Activated naive CD4-positive, alpha-beta T cell treated with anti-CD3 and anti-CD28 coated beads, Interleukin-2, amount 50 U/mL, for 72 hours (primary cell): ENCODE results near the gene PPP1R3C. TPM values are rescaled to one million over a fixed set of nuclear protein-coding genes. Genes with fewer than 3 reads are reported as not detected.

Source experiments
- ATAC-seq, 2 donors: fragments of 150-1000 bp; cut with Tn5 transposase; 2 replicates each; pipeline ENCODE4 v1.10.0; 2021; ENCODE audit warnings: mild to moderate bottlenecking in 2 of 2, moderate library complexity in 2 of 2
- DNase-seq, 2 donors: peaks; one replicate each; pipeline ENCODE4 v3.0.0; 2021 to 2022; ENCODE audit warnings: low spot score in 2 of 2
- H3K27ac Mint-ChIP-seq, 2 donors: one replicate each; pipeline ENCODE4 v1.8.0; 2022; ENCODE audit warnings: mild to moderate bottlenecking in 2 of 2, mixed read lengths in 2 of 2
- H3K36me3 Mint-ChIP-seq, 2 donors: one replicate each; pipeline ENCODE4 v1.8.0; 2022; ENCODE audit warnings: mixed read lengths in 2 of 2
- H3K9me3 Mint-ChIP-seq, 2 donors: one replicate each; pipeline ENCODE4 v1.8.0; 2022; ENCODE audit warnings: mixed read lengths in 2 of 2
- total RNA-seq, 2 donors: library from RNA; stranded (reverse); gene quantifications; one replicate each; pipeline ENCODE4 v1.2.3, GENCODE V29; 2022

The PPP1R3C gene
- total RNA-seq, 2 donors from 2014 or later: 0.09 to 0.82 TPM

- H3K27ac Mint-ChIP-seq: no peak overlapping the region
- no peaks in the 10 kb centered on the region for H3K36me3 Mint-ChIP-seq
- no peaks in the 10 kb centered on the region for H3K9me3 Mint-ChIP-seq
- no peak for DNase-seq
- no peak for ATAC-seq
Observed at GRCh38 chr10:91591797-91592174, 41.1 kb downstream of the PPP1R3C start.

- H3K9me3 Mint-ChIP-seq: no peaks in the 10 kb centered on the region
- ATAC-seq (no peak), DNase-seq (no peak)
- no peak overlapping the region for H3K27ac Mint-ChIP-seq
- H3K36me3 Mint-ChIP-seq: no peaks in the 10 kb centered on the region
Observed at GRCh38 chr10:91590904-91591796, 41.7 kb downstream of the PPP1R3C start.

GRCh38 chr10:91590142-91590903 is 42.5 kb downstream of the PPP1R3C start:
- no peak for DNase-seq
- no peak overlapping the region for H3K27ac Mint-ChIP-seq
- H3K36me3 Mint-ChIP-seq: no peaks in the 10 kb centered on the region
- no peak for ATAC-seq
- H3K9me3 Mint-ChIP-seq: no peaks in the 10 kb centered on the region

- Mint-ChIP-seq H3K36me3 (no peaks in the 10 kb centered on the region), H3K9me3 (no peaks in the 10 kb centered on the region), H3K27ac (no peak overlapping the region)
- no peak for ATAC-seq
- no peak for DNase-seq
Observed at GRCh38 chr10:91589658-91590035, 43.2 kb downstream of the PPP1R3C start.

GRCh38 chr10:91589015-91589657 is 43.7 kb downstream of the PPP1R3C start:
- no peaks in the 10 kb centered on the region for H3K9me3 Mint-ChIP-seq
- H3K27ac Mint-ChIP-seq: no peak overlapping the region
- ATAC-seq: no peak
- DNase-seq: no peak
- H3K36me3 Mint-ChIP-seq: no peaks in the 10 kb centered on the region

- Mint-ChIP-seq H3K36me3 (no peaks in the 10 kb centered on the region), H3K9me3 (no peaks in the 10 kb centered on the region), H3K27ac (no peak overlapping the region)
- ATAC-seq (no peak), DNase-seq (no peak)
Observed at GRCh38 chr10:91587710-91588638, 44.9 kb downstream of the PPP1R3C start.

- no peak for DNase-seq
- no peaks in the 10 kb centered on the region for H3K36me3 Mint-ChIP-seq
- no peaks in the 10 kb centered on the region for H3K9me3 Mint-ChIP-seq
- no peak for ATAC-seq
- H3K27ac Mint-ChIP-seq: no peak overlapping the region
Observed at GRCh38 chr10:91582153-91582554, 50.7 kb downstream of the PPP1R3C start.

GRCh38 chr10:91579329-91579985 is 53.4 kb downstream of the PPP1R3C start:
- DNase-seq: no peak
- no peak for ATAC-seq
- Mint-ChIP-seq H3K36me3 (no peaks in the 10 kb centered on the region), H3K27ac (no peak overlapping the region), H3K9me3 (no peaks in the 10 kb centered on the region)

Other genes with a start within 250 kb of the PPP1R3C start
- 1 to 10 TPM; 3.0 to 6.0 TPM for gene HECTD2, start 222.7 kb downstream of the PPP1R3C start, total RNA-seq
- 10 to 100 TPM; 41.6 to 44.9 TPM for gene TNKS2, start 165.4 kb upstream of the PPP1R3C start, total RNA-seq